Adipocyte (in vitro differentiated cells): ENCODE results near the gene PCID2.

Experiments used
- DNase-seq: peaks from one replicate; pipeline ENCODE4 v3.0.0-alpha.2; 2015; ENCODE audit warnings: low read depth
- H3K27me3 ChIP-seq: replicated peaks from 2 replicates; pipeline ENCODE4 v1.7.0; 2013; ENCODE audit warnings: mild to moderate bottlenecking, low read length, moderate library complexity; ENCODE audit not compliant: control insufficient read depth, insufficient read depth
- H3K36me3 ChIP-seq: 2 replicates; pipeline ENCODE4 v1.7.0; 2013; ENCODE audit warnings: low read length, mild to moderate bottlenecking, moderate library complexity; ENCODE audit not compliant: control insufficient read depth, insufficient read depth, severe bottlenecking
- H3K4me1 ChIP-seq: 2 replicates; pipeline ENCODE4 v1.7.0; 2013; ENCODE audit warnings: mild to moderate bottlenecking, low read length, moderate library complexity; ENCODE audit not compliant: control insufficient read depth, insufficient read depth
- H3K4me3 ChIP-seq: 2 replicates; pipeline ENCODE4 v1.7.0; 2013; ENCODE audit warnings: mild to moderate bottlenecking, low read length, moderate library complexity
- H3K9ac ChIP-seq: 2 replicates; pipeline ENCODE4 v1.7.0; 2013; ENCODE audit warnings: mild to moderate bottlenecking, low read length, moderate library complexity
- H3K9me3 ChIP-seq: 2 replicates; pipeline ENCODE4 v1.7.0; 2013; ENCODE audit warnings: mild to moderate bottlenecking, low read length, moderate library complexity; ENCODE audit not compliant: control insufficient read depth

PCID2 gene

DNA sequence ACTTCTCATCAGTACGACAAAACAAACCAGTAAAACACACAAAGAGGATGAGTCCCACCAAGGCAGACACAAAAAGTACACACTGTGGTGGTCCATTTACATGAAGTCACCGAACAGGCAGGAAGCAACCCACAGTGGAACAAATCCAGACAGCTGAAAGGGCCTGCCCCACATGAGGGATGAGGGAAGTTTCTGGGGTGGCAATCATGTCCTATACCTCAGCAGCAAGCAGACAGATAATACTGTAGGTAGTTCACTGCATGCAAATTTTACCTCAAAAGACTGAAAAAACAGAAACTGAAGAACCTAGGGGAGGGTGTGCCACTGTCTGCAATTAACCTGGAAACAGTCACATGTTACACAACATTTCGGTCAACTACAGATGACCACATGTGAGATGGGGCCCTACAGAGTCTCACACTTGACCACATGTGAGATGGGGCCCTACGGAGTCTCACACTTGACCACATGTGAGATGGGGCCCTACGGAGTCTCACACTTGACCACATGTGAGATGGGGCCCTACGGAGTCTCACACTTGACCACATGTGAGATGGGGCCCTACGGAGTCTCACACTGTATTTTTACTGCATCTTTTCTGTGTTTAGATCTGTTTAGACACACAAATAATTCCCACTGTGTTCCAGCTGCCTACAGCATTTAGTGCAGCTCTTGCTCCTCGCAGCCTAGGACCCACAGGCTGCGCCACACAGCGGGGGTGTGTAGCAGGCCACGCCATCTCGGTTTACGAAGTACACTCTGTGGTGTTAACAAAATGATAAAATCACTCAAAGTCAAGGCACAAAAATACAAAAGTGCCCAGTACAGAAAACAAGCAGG, 22.2 kb downstream of the PCID2 start:
- peaks cover 24% of the 10 kb centered on the region for H3K4me1 ChIP-seq
- no peaks in the 10 kb centered on the region for H3K9me3 ChIP-seq
- peak overlapping the region; percentile 75 for H3K9ac ChIP-seq
- peak overlapping the region; percentile 79 for H3K4me3 ChIP-seq
- no peaks in the 10 kb centered on the region for H3K27me3 ChIP-seq
- DNase-seq: no peak
- peaks cover 54% of the 10 kb centered on the region for H3K36me3 ChIP-seq

DNA sequence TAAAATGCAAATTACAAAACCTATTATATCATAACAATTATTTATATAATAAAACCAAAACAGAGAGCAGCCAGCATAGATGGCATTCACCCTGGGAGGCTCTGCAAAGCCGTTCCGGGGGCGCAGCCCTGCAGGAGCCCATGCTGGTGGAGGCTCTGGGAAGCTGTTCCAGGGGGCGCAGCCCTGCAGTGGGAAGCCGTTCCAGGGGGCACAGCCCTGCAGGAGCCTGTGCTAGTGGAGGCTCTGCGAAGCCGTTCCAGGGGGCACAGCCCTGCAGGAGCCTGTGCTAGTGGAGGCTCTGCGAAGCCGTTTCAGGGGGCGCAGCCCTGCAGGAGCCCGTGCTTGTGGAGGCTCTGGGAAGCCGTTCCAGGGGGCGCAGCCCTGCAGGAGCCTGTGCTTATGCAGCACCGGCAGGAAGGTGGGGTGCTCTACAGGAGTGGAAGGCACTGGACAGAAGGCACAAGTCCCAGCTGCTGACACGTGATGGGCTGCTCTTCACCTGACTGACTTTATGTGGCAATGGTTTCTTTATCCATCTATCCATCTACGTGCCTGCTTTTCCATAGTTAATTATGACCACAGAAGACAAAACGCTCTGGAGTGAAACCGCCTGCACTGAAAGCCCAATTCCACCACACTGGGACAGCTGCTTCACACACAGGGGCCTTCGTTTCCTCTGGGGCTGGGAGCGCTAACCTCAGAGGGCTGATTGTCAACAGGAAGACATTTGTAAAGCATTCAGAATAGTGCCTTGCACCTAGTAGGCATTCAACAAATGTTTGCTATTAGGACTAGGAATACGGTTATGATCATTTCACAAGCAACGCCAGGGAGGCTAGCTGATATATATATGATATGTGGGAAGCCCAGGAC, 23.7 kb downstream of the PCID2 start:
- no peak for DNase-seq
- Histone ChIP-seq H3K4me1 (peaks cover 24% of the 10 kb centered on the region), H3K4me3 (no peak overlapping the region), H3K9ac (no peak overlapping the region), H3K36me3 (peaks cover 59% of the 10 kb centered on the region), H3K9me3 (no peaks in the 10 kb centered on the region), H3K27me3 (no peaks in the 10 kb centered on the region)

DNA sequence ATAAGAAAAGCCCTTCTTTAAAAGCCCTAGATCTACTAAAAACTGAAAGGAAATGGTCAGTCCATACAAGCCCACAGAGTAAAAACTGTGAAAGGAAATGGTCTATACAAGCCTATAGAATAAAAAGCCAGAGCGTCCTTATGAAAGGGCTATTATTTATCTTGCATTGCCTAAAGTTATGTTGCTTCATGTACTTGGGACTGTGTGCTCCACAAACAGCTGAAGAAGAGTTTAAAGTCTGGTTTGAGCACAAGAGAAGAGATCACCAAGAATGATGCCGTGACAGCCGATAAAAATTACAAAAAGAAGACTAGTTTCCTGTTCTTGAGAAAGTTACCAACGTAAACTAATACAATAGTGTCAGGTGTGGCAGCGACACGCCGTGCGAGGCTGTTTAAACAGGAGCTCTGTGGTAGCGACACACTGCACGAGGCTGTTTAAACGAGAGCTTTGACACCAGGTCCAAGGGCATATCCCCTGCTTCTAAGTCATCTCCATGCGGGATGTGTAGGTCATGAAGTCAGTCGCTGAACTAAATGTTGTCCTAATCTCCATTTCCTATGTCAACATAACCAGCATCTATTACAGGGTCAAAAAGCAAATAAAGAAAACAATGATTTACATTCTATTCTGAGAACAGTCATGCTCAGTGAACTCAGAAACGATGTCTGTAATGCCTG, 24.9 kb downstream of the PCID2 start:
- H3K4me1 ChIP-seq: peaks cover 24% of the 10 kb centered on the region
- no peak for DNase-seq
- H3K27me3 ChIP-seq: no peaks in the 10 kb centered on the region
- H3K9ac ChIP-seq: no peak overlapping the region
- no peaks in the 10 kb centered on the region for H3K9me3 ChIP-seq
- no peak overlapping the region for H3K4me3 ChIP-seq
- H3K36me3 ChIP-seq: peaks cover 62% of the 10 kb centered on the region

DNA sequence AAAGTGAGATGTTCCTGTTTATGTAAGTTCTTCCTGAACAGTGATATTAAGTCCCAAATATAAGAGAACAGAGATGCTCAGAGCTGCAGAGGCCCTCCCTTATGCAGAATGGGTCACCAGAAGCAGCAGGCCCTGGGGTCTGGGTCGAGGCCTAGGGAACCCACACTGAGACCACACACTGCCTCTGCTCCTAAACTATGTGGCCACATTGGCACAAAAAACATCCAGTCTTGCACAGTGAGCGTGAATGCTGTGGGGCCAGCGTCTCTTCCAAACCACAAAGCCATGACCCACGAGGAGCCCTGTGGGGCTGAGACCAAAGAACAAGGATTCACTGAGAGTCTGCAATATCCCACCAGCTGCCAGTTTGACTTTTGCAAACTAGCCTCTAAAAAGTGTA, 26.4 kb downstream of the PCID2 start:
- no peak for DNase-seq
- no peak overlapping the region for H3K4me3 ChIP-seq
- H3K9ac ChIP-seq: no peak overlapping the region
- H3K9me3 ChIP-seq: no peaks in the 10 kb centered on the region
- peaks cover 11% of the 10 kb centered on the region for H3K4me1 ChIP-seq
- H3K27me3 ChIP-seq: no peaks in the 10 kb centered on the region
- H3K36me3 ChIP-seq: peaks cover 72% of the 10 kb centered on the region

DNA sequence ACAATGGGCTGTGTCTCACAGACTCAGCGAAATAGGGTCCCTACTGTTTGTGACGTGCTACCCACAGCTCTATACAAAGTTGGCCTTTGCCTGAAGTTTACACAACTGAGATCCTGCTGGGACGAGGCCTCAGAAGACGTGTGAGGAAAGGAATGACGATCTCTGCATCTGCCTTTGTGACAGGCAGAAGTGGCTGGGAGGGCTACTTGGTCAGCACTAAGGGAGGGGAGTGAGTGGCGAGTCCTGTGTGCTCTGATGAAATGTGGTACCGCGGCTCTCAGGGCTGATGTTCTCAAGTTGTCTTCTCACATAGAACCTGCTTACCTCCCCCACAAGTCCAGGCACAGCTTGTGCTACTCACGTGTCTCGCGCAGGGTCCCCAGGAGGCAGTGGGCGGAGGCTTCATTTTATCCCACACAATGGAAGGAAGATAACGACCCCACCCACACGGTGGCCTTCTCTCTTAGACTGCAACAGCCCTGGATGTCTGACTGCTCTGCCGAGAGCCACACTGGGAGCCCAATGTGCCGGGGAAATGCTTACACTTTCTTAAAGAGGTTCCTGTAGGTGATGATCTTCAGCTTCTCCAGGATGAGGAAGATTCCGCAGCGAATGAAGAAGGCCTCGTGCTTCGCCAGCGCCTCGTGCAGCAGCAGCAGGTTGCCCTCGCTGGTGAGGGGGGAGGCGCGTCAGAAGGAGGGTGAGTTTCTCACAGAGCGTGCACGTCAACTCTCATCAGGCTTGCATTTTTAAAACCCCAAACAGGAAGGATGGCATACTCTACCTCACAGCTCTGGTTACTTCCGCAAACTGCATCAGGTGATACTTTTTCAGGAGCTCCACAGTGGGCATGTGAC, 28.9 kb downstream of the PCID2 start:
- DNase-seq: no peak
- H3K9me3 ChIP-seq: no peaks in the 10 kb centered on the region
- H3K4me1 ChIP-seq: no peaks in the 10 kb centered on the region
- no peak overlapping the region for H3K9ac ChIP-seq
- no peaks in the 10 kb centered on the region for H3K27me3 ChIP-seq
- H3K36me3 ChIP-seq: peaks cover 90% of the 10 kb centered on the region
- no peak overlapping the region for H3K4me3 ChIP-seq

DNA sequence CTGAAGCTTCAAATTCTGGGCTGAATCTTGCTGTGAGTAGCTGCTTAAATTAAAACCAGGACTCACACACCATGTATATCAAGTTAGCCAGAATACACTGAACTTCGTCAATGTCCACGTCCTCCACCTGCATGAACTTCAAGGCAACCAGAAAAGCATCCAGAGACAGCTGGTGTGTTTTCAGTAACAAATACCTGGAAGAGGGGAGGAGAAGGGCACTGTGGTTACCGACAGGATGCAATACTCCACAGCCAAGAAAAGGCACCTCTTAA, 29.6 kb downstream of the PCID2 start:
- Histone ChIP-seq H3K4me3 (no peak overlapping the region), H3K27me3 (no peaks in the 10 kb centered on the region), H3K4me1 (no peaks in the 10 kb centered on the region), H3K36me3 (peaks cover 89% of the 10 kb centered on the region), H3K9ac (no peak overlapping the region), H3K9me3 (no peaks in the 10 kb centered on the region)
- no peak for DNase-seq

DNA sequence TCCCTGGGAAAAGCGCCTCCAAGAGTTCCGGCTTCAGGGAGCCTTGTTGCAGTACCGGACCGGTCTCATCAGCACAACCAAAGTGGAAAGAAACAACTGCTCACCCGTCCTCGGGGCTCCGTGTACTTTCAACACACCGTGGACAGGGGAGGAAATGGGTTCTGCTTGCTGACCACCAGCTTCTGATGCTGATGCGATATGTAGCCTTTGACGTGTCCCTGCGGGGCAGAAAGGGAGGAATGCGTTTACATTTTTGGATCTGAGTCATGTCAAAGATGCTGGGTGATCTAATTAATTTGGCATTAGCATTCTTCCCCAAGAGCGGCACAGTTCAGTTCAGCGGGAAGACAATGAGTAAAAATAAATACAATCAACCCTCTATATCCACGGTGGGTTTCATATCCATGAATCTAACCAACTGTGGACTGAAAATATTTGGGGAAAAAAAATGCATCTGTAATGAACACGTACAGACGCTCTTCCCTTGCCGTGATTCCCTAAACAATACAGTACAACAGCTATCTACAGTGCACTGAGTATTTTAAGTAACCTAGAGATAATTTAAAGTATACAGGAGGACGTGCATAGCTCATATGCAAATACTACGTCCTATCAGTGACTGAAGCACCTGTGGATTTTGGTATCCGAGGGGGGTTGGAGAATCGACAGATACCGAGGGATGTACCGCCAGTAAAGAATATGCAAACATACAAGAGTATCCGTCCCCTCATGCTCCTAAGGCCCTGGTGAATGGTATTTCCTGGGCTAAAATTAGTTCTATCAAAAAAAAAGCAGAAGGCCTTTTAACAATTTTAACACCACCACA, 30.2 kb downstream of the PCID2 start:
- H3K9ac ChIP-seq: no peak overlapping the region
- no peaks in the 10 kb centered on the region for H3K27me3 ChIP-seq
- no peak overlapping the region for H3K4me3 ChIP-seq
- no peaks in the 10 kb centered on the region for H3K4me1 ChIP-seq
- DNase-seq: peak; percentile 90
- H3K36me3 ChIP-seq: peaks cover 87% of the 10 kb centered on the region
- no peaks in the 10 kb centered on the region for H3K9me3 ChIP-seq

DNA sequence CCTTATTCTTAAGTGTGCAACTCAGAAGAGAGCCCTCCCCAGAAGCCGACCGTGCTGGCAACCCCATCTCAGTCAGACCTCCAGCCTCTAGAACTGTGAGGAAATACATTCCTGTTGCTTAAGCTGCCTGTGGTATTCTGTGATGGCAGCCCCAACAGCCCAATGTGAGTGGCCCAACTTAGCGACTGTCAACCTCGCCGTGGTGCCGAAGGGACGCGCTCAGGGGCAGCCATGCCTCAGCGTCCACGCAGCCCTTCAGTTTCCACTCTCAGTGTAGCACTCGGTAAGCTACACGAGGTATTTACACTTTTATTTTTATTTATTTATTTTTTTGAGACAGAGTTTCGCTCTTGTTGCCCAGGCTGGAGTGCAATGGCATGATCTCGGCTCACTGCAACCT, 31.6 kb downstream of the PCID2 start:
- peaks cover 89% of the 10 kb centered on the region for H3K36me3 ChIP-seq
- no peaks in the 10 kb centered on the region for H3K4me1 ChIP-seq
- H3K9ac ChIP-seq: no peak overlapping the region
- no peaks in the 10 kb centered on the region for H3K27me3 ChIP-seq
- DNase-seq: no peak
- H3K9me3 ChIP-seq: no peaks in the 10 kb centered on the region
- no peak overlapping the region for H3K4me3 ChIP-seq

DNA sequence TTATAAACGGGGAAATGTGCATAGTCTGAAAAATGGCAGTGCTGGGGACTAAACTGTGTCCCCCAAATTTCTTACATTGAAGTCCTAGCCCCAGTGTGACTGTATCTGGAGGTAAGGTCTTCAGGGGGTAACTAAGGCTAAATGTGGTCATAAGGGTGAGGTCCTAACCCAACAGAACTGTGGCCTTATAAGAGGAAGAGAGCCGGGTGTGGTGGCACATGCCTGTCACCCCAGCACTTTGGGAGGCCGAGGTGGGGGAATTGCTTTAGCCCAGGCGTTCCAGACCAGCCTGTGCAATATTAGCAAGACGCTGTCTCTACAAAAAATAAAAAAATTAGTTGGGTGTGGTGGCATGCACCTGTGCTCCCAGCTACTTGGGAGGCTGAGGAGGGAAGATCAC, 32.2 kb downstream of the PCID2 start:
- DNase-seq: no peak
- H3K36me3 ChIP-seq: peaks cover 91% of the 10 kb centered on the region
- H3K9ac ChIP-seq: no peak overlapping the region

DNA sequence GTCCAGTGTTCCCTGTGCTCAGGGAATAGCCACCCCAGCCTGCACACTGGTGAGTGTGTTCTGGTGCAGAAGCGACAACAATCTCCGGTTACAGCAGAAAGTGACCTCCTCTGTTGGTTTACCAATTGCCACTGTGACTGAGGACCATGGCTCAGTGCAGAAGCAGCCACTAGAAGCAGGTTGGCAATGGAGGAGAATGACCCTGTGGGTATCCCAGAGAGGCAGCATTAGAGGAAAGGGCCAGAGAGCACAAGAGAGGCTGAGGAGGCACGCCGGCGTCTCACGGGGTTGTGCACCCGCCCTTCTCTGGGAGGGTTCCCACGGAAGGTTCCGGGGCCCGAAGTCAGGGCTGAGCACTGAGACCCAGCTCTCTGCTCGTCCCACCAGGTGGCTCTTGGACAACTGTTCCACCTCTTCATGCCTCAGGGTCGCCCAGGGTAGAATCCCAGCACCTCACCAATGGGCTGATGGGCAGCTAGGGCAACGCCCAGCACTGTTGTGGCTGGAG, 36.0 kb downstream of the PCID2 start:
- Histone ChIP-seq H3K4me3 (no peak overlapping the region), H3K4me1 (no peaks in the 10 kb centered on the region), H3K9me3 (peaks cover 4% of the 10 kb centered on the region), H3K9ac (no peak overlapping the region), H3K36me3 (peaks cover 62% of the 10 kb centered on the region), H3K27me3 (no peaks in the 10 kb centered on the region)
- no peak for DNase-seq

More for the DNA sequence above, 32.2 kb downstream of the PCID2 start:
- Histone ChIP-seq H3K9me3 (no peaks in the 10 kb centered on the region), H3K4me1 (no peaks in the 10 kb centered on the region), H3K27me3 (no peaks in the 10 kb centered on the region), H3K4me3 (no peak overlapping the region)
